Aorta (tissue), 5 donors: ENCODE results near the gene PSEN1. TPM values are rescaled to one million over a fixed set of nuclear protein-coding genes. Genes with fewer than 3 reads are reported as not detected.
"Not testable (repeated sequence)": the region's sequence is repeated elsewhere in the genome, so short reads cannot be mapped to it uniquely, and the experiment has no call there.

Experiments used
- ATAC-seq: fragments of 200-7000 bp; cut with Tn5 transposase; one replicate; pipeline ENCODE4 v1.9.1; 2022; ENCODE audit warnings: moderate library complexity; ENCODE audit not compliant: low FRiP score
- DNase-seq, 2 donors: peaks; one replicate each; pipeline ENCODE4 v3.0.0-alpha.2; 2020
- H3K27ac ChIP-seq, 2 donors: one replicate each; pipeline ENCODE4 v1.5.1; 2013; ENCODE audit warnings: low read length in 2 of 2, mild to moderate bottlenecking in 2 of 2, moderate library complexity in 2 of 2, control low read depth in 1 of 2, inconsistent platforms in 1 of 2, low read depth in 1 of 2
- H3K27me3 ChIP-seq, 2 donors: one replicate each; pipeline ENCODE4 v1.6.1; 2013; ENCODE audit warnings: control low read depth in 1 of 2, low read length in 1 of 2, mild to moderate bottlenecking in 1 of 2, moderate library complexity in 1 of 2; ENCODE audit not compliant: insufficient read depth in 2 of 2, control insufficient read depth in 1 of 2
- H3K36me3 ChIP-seq, 2 donors: one replicate each; pipeline ENCODE4 v1.6.1; 2013; ENCODE audit warnings: control low read depth in 1 of 2, low read length in 1 of 2, mild to moderate bottlenecking in 1 of 2; ENCODE audit not compliant: insufficient read depth in 2 of 2, control insufficient read depth in 1 of 2
- H3K4me1 ChIP-seq, 2 donors: one replicate each; pipeline ENCODE4 v1.6.1; 2013; ENCODE audit warnings: low read length in 2 of 2, control low read depth in 1 of 2, mild to moderate bottlenecking in 1 of 2, moderate library complexity in 1 of 2; ENCODE audit not compliant: insufficient read depth in 2 of 2, control insufficient read depth in 1 of 2
- H3K4me3 ChIP-seq, 2 donors: one replicate each; pipeline ENCODE4 v1.5.1; 2013; ENCODE audit warnings: low read length in 2 of 2, control low read depth in 1 of 2, mild to moderate bottlenecking in 1 of 2
- H3K9me3 ChIP-seq: one replicate; pipeline ENCODE4 v1.6.1; 2013; ENCODE audit warnings: mild to moderate bottlenecking, low read length; ENCODE audit not compliant: control insufficient read depth
- WGBS, 2 donors: extraction: QIAGEN DNeasy Blood & Tissue Kit; methylation state at CpG; one replicate each; pipeline ENCODE4 v1.1.7; 2013; 5-methylcytosine and 5-hydroxymethylcytosine counted together
- intact Hi-C, 2 donors: fragments of 100-400 bp; cut with DNase I; formaldehyde crosslinking; loops; one replicate each; pipeline versions ENCODE4 v1.14.2 to v1.15.0; 2022
- polyA plus RNA-seq, 2 donors: library from polyadenylated mRNA; stranded (reverse); fragments of 200-250 nt; gene quantifications; one replicate each; pipeline ENCODE4 v1.2.3, GENCODE V29; 2013
- total RNA-seq, 2 donors: library from RNA; stranded (reverse); fragmentation: NEBNext Ultra II Directional; extraction: Animal tissue kit (Norgen Biotek cat#: 25700); gene quantifications; one replicate each; pipeline ENCODE4 v1.2.1, GENCODE V29; 2021
- donor health status: healthy with polysubstance abuse.
- donor health status: Bipolar disorder and iron deficiency.
- donor health status: DM: no; HTN: no; CAD: no.
- donor health status: DM: no; HTN: no; CAD: no.
- donor health status: DM: yes; HTN: yes; CAD: no.

PSEN1 gene
- total and polyA plus RNA-seq, 4 donors = 10.3 to 51.6 (median 32.4) TPM

- DNase-seq = no peak
- no peaks in the 10 kb centered on the region for H3K9me3 ChIP-seq
- H3K4me3 ChIP-seq = no peak overlapping the region
- no peak overlapping the region for H3K27ac ChIP-seq
- no peaks in the 10 kb centered on the region for H3K27me3 ChIP-seq
- intact Hi-C loops = no loop called here
- ATAC-seq = no peak
- peaks cover 4% of the 10 kb centered on the region in 2 donors for H3K36me3 ChIP-seq
- WGBS, 2 donors = 85 to 90% methylated on average over 2 of the region's 2 CpGs
- H3K4me1 ChIP-seq = no peaks in the 10 kb centered on the region
Observed at GRCh38 chr14:73191441-73191840, 55.1 kb downstream of the PSEN1 start.

DNA sequence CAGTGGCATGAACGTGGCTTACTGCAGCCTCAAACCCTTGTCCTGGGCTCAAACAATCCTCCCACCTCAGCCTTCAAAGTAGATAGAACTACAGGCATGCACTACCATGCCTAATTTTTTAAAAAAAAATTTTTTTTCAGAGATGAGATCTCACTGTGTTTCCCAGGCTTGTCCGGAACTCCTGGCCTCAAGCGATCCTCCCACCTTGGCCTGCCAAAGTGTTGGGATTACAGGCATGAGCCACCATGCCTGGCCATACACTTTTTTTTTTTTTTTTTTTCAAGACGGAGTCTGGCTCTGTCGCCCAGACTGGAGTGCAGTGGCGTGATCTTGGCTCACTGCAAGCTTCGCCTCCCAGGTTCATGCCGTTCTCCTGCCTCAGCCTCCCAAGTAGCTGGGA, 58.0 kb downstream of the PSEN1 start:
- ATAC-seq, H3K9me3 ChIP-seq, H3K27ac ChIP-seq, H3K4me3 ChIP-seq, DNase-seq, H3K36me3 ChIP-seq, H3K4me1 ChIP-seq, H3K27me3 ChIP-seq, intact Hi-C loops: not testable (repeated sequence)
- 87 to 95% methylated on average over 7 to 8 of the region's 8 CpGs for WGBS, 2 donors

DNA sequence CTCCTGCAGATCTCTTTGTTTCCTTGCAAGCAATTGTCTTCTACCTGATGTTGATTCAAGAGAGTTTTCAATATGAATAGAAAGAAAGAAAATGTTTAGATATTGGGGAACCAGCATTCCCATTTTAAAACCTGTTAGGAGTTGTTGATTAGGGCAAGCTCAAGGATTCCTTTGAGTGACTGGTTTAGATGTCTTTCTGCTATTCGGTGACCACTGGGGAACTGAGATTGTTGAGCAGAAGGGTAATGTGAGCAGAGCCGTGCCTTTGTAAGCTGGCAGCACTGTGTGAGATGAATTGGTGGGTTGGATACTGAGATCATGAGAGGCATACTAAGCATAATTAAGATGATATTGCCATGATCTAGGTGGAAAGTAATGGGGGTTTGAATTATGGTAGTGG, 61.9 kb downstream of the PSEN1 start:
- Histone ChIP-seq H3K9me3 (no peaks in the 10 kb centered on the region), H3K27me3 (no peaks in the 10 kb centered on the region), H3K27ac (no peak overlapping the region), H3K4me3 (no peak overlapping the region), H3K36me3 (peaks cover 7 to 10% of the 10 kb centered on the region in 2 donors), H3K4me1 (no peaks in the 10 kb centered on the region)
- intact Hi-C loops = no loop called here
- ATAC-seq = no peak
- DNase-seq = no peak
- WGBS, 2 donors = 63 to 78% methylated on average over 2 of the region's 2 CpGs

GRCh38 chr14:73203527-73203926, 67.2 kb downstream of the PSEN1 start:
- Histone ChIP-seq H3K4me1 (no peaks in the 10 kb centered on the region), H3K27me3 (no peaks in the 10 kb centered on the region), H3K4me3 (no peak overlapping the region), H3K27ac (no peak overlapping the region), H3K9me3 (no peaks in the 10 kb centered on the region), H3K36me3 (peaks cover 7% of the 10 kb centered on the region in 2 donors)
- DNase-seq = no peak
- intact Hi-C loops = no loop called here
- no peak for ATAC-seq
- WGBS, 2 donors = 85 to 89% methylated on average over 2 of the region's 2 CpGs

GRCh38 chr14:73207615-73208014, 71.3 kb downstream of the PSEN1 start:
- H3K27ac ChIP-seq = no peak overlapping the region
- H3K9me3 ChIP-seq = no peaks in the 10 kb centered on the region
- H3K4me1 ChIP-seq = peaks cover 0 to 4% of the 10 kb centered on the region in 2 donors
- no peaks in the 10 kb centered on the region for H3K27me3 ChIP-seq
- ATAC-seq (no peak), DNase-seq (no peak)
- 92 to 95% methylated on average over 2 of the region's 2 CpGs for WGBS, 2 donors
- intact Hi-C loops = no loop called here
- no peak overlapping the region for H3K4me3 ChIP-seq
- peaks cover 6 to 8% of the 10 kb centered on the region in 2 donors for H3K36me3 ChIP-seq

DNA sequence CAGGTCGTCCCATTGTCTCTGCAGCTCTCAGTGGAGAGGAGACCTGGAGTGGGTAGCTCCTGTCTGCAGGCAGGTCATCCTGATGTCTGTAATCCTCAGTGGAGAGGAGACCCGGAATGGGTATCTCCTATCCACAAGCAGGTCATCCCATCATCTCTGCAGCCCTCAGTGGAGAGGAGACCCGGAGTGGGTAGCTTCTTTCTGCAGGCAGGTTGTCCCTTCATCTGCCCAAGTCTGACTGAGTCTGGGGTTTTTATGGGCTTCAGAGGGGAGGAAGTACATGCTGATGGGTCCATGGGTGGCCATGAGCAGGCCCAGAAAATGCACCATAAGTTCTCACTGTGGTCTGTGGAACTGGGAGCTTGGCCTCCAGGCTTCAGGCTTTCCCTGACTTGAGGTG, 72.1 kb downstream of the PSEN1 start:
- no peak overlapping the region for H3K27ac ChIP-seq
- no peaks in the 10 kb centered on the region for H3K9me3 ChIP-seq
- H3K36me3 ChIP-seq = peaks cover 6 to 11% of the 10 kb centered on the region in 2 donors
- DNase-seq (no peak), ATAC-seq (no peak)
- H3K4me3 ChIP-seq = no peak overlapping the region
- no peaks in the 10 kb centered on the region for H3K27me3 ChIP-seq
- H3K4me1 ChIP-seq = peaks cover 0 to 4% of the 10 kb centered on the region in 2 donors
- 97 to 99% methylated on average over 3 of the region's 3 CpGs for WGBS, 2 donors
- intact Hi-C loops = no loop called here

- ATAC-seq (no peak), DNase-seq (no peak)
- Histone ChIP-seq H3K9me3 (no peaks in the 10 kb centered on the region), H3K4me3 (no peak overlapping the region), H3K27ac (no peak overlapping the region), H3K4me1 (peaks cover 0 to 4% of the 10 kb centered on the region in 2 donors), H3K36me3 (peaks cover 6 to 11% of the 10 kb centered on the region in 2 donors), H3K27me3 (no peaks in the 10 kb centered on the region)
- intact Hi-C loops = no loop called here
- WGBS, 2 donors = 96 to 98% methylated on average over 8 of the region's 8 CpGs
Observed at GRCh38 chr14:73208846-73209245, 72.5 kb downstream of the PSEN1 start.

DNA sequence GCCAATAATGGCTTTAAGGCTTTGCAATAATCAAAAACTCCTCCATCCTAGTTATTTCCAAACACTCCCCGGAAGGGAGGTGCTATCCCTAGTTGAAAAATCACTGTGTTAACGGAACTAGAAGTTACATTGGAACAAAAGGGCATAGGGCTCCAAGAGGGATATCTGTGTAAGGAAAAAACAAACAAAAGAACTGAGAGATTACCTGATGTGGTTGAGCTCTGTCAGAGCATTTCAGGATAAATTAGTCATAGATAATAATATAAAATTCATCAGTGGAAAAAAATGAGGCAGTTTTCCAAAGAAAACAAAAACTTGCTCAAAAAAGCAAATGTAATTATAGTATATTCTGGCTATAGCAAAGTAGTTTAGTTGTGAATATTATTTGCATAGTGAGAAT, 73.6 kb downstream of the PSEN1 start:
- Histone ChIP-seq H3K27ac (no peak overlapping the region), H3K9me3 (no peaks in the 10 kb centered on the region), H3K4me3 (no peak overlapping the region), H3K27me3 (no peaks in the 10 kb centered on the region), H3K36me3 (peaks cover 6 to 11% of the 10 kb centered on the region in 2 donors), H3K4me1 (peaks cover 0 to 4% of the 10 kb centered on the region in 2 donors)
- DNase-seq = no peak
- intact Hi-C loops = no loop called here
- 31 to 41% methylated on average over 2 of the region's 2 CpGs for WGBS, 2 donors
- no peak for ATAC-seq

DNA sequence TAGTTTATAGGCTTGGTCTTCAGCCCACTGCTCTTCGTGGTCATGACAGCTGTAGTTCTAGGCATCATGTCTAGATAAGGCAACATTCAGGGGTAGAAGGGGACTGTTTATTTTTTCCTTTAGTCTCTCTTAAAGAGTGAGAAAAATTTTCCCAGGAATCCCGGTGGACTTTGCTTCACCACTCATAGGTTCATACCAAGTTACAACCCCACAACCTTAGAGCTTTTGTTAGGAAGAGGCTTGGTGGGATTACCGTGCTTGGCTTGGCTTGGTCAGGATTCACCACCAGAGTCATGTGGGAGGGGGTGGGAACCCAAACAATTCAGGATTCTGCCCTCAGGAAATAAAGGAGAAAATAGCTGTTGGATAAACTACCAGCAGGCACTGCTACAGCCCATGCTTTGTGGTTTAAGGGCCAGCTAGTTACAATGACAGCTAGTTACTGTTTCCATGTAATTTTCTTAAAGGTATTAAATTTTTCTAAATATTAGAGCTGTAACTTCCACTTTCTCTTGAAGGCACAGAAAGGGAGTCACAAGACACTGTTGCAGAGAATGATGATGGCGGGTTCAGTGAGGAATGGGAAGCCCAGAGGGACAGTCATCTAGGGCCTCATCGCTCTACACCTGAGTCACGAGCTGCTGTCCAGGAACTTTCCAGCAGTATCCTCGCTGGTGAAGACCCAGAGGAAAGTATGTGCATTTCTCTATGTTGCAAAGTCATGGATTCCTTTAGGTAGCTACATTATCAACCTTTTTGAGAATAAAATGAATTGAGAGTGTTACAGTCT, 75.1 kb downstream of the PSEN1 start:
- no peak overlapping the region for H3K4me3 ChIP-seq
- intact Hi-C loops = no loop called here
- 78 to 87% methylated on average over 7 of the region's 7 CpGs for WGBS, 2 donors

More for the DNA sequence above, 75.1 kb downstream of the PSEN1 start:
- Histone ChIP-seq H3K36me3 (peaks cover 6 to 9% of the 10 kb centered on the region in 2 donors), H3K27ac (no peak overlapping the region), H3K9me3 (no peaks in the 10 kb centered on the region), H3K4me1 (peaks cover 0 to 4% of the 10 kb centered on the region in 2 donors), H3K27me3 (no peaks in the 10 kb centered on the region)
- ATAC-seq = no peak
- no peak for DNase-seq
